Tibial nerve (tissue), 4 donors: ENCODE results near the gene SUFU.

Experiments used
- EP300 ChIP-seq, 2 donors: sonication (generic); formaldehyde crosslinking; IDR thresholded peaks; one replicate each; pipeline ENCODE4 v1.6.1; 2017; ENCODE audit warnings: antibody characterized with exemption in 2 of 2, mild to moderate bottlenecking in 1 of 2
- POLR2A ChIP-seq, 2 donors: fragments of 450-650 bp; IDR thresholded peaks; one replicate each; pipeline ENCODE4 v1.6.1; 2017; ENCODE audit warnings: antibody characterized with exemption in 2 of 2, mild to moderate bottlenecking in 2 of 2, moderate library complexity in 2 of 2
- TF ChIP-seq, protein P1 (sequence below), 5 experiments: fragments of 200-600 bp in 3 of 5; fragments of 450-650 bp in 2 of 5; sonication (generic) in 3 of 5; IDR thresholded peaks; one replicate each; pipeline ENCODE4 v1.5.1; 2016 to 2019; ENCODE audit warnings: antibody characterized with exemption in 5 of 5, mild to moderate bottlenecking in 3 of 5, moderate library complexity in 2 of 5

GRCh38 chr10:102467971-102468438 is 35.8 kb upstream of the SUFU start:
- TF ChIP-seq EP300 (IDR thresholded peaks at IDR 0.05), result no peak
- TF ChIP-seq, protein P1, sequence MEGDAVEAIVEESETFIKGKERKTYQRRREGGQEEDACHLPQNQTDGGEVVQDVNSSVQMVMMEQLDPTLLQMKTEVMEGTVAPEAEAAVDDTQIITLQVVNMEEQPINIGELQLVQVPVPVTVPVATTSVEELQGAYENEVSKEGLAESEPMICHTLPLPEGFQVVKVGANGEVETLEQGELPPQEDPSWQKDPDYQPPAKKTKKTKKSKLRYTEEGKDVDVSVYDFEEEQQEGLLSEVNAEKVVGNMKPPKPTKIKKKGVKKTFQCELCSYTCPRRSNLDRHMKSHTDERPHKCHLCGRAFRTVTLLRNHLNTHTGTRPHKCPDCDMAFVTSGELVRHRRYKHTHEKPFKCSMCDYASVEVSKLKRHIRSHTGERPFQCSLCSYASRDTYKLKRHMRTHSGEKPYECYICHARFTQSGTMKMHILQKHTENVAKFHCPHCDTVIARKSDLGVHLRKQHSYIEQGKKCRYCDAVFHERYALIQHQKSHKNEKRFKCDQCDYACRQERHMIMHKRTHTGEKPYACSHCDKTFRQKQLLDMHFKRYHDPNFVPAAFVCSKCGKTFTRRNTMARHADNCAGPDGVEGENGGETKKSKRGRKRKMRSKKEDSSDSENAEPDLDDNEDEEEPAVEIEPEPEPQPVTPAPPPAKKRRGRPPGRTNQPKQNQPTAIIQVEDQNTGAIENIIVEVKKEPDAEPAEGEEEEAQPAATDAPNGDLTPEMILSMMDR (IDR thresholded peaks at IDR 0.05), result no peak
- TF ChIP-seq POLR2A (IDR thresholded peaks at IDR 0.05), result no peak
